ENCODE measurements around the gene ITGB7.

GRCh38 chr12:53147653-53148052 lies 59.4 kb downstream of the ITGB7 start:
- TF ChIP-seq CTCF (IDR thresholded peaks at IDR 0.05; ENCODE audit: insufficient read depth, low read depth, low read length) (no peak), EZH2 (IDR thresholded peaks at IDR 0.05; ENCODE audit: insufficient read depth, low read length) (no peak)

All from astrocyte (in vitro differentiated cells and primary cell).